Mucosa of descending colon (tissue), 3 donors: ENCODE data around the gene PLXNA4. TPM values are rescaled to one million over a fixed set of nuclear protein-coding genes. Genes with fewer than 3 reads are reported as not detected.

Experiments
- ATAC-seq: fragments of 200-7000 bp; cut with Tn5 transposase; one replicate; pipeline ENCODE4 v1.9.1; 2020; ENCODE audit warnings: mild to moderate bottlenecking, moderate library complexity
- DNase-seq, 3 donors: peaks; one replicate each; pipeline ENCODE4 v3.0.0-alpha.2; 2020
- H3K36me3 ChIP-seq: fragments of 200-600 bp; one replicate; pipeline ENCODE4 v1.8.0; 2021; ENCODE audit warnings: low read depth, mild to moderate bottlenecking
- H3K4me1 ChIP-seq: fragments of 200-600 bp; one replicate; pipeline ENCODE4 v1.8.0; 2021; ENCODE audit warnings: low read depth, mild to moderate bottlenecking
- H3K4me3 ChIP-seq: fragments of 200-600 bp; one replicate; pipeline ENCODE4 v1.8.0; 2021; ENCODE audit warnings: mild to moderate bottlenecking
- H3K9me3 ChIP-seq: fragments of 200-600 bp; one replicate; pipeline ENCODE4 v1.8.0; 2021; ENCODE audit warnings: mild to moderate bottlenecking
- intact Hi-C, 2 donors: fragments of 100-400 bp; cut with DNase I in 1 of 2; cut with micrococcal nuclease in 1 of 2; formaldehyde crosslinking; loops; one replicate each; pipeline versions ENCODE4 v1.11.0 to v1.11.1; 2022; cut with DNase I, micrococcal nuclease
- total RNA-seq, 3 donors: library from RNA; stranded (reverse); fragmentation: NEBNext Ultra II Directional in 2 of 3; extraction: Animal tissue kit (Norgen Biotek cat#: 25700) in 2 of 3; gene quantifications; one replicate each; pipeline versions ENCODE4 v1.2.1 to v1.2.4, GENCODE V29; 2021 to 2023
- TF ChIP-seq, protein P1 (sequence below): fragments of 200-600 bp; IDR thresholded peaks from one replicate; pipeline ENCODE4 v1.8.0; 2022; ENCODE audit warnings: antibody characterized with exemption, mild to moderate bottlenecking
- donor health status: DM: no; HTN: no; CAD: no; lungs with moderate emphysema.
- donor health status: DM: no; HTN: no; CAD: no.
- donor health status: DM: no; HTN: yes; CAD: no.

PLXNA4 gene
- total RNA-seq, 3 donors from 2014 or later = 0.78 to 3.5 (median 2.7) TPM

DNA sequence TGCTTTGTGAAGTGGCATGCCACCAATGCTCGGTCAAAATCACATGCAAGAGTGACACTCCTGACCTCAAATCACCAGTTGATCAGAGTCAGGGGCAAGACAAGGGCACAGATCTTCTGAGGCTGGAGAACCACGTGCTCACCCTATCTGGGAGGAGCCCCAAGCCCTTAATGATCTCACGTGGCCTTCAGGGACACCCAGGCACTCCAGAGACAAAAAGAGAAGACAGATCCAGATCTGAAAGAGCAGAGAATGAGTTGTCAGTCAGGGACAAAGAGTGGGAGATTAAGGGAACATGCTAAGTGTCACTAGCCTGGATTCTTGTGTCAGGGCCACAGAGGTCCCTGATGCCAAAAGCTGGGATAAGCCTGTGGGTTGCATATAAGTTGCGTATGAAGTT, 134.3 kb downstream of the PLXNA4 start:
- TF ChIP-seq, protein P1, sequence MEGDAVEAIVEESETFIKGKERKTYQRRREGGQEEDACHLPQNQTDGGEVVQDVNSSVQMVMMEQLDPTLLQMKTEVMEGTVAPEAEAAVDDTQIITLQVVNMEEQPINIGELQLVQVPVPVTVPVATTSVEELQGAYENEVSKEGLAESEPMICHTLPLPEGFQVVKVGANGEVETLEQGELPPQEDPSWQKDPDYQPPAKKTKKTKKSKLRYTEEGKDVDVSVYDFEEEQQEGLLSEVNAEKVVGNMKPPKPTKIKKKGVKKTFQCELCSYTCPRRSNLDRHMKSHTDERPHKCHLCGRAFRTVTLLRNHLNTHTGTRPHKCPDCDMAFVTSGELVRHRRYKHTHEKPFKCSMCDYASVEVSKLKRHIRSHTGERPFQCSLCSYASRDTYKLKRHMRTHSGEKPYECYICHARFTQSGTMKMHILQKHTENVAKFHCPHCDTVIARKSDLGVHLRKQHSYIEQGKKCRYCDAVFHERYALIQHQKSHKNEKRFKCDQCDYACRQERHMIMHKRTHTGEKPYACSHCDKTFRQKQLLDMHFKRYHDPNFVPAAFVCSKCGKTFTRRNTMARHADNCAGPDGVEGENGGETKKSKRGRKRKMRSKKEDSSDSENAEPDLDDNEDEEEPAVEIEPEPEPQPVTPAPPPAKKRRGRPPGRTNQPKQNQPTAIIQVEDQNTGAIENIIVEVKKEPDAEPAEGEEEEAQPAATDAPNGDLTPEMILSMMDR = no peak
- H3K36me3 ChIP-seq = no peaks in the 10 kb centered on the region
- DNase-seq (no peak), ATAC-seq (no peak)
- H3K4me1 ChIP-seq = no peaks in the 10 kb centered on the region
- intact Hi-C loops = no loop called here
- no peaks in the 10 kb centered on the region for H3K9me3 ChIP-seq
- no peak overlapping the region for H3K4me3 ChIP-seq

DNA sequence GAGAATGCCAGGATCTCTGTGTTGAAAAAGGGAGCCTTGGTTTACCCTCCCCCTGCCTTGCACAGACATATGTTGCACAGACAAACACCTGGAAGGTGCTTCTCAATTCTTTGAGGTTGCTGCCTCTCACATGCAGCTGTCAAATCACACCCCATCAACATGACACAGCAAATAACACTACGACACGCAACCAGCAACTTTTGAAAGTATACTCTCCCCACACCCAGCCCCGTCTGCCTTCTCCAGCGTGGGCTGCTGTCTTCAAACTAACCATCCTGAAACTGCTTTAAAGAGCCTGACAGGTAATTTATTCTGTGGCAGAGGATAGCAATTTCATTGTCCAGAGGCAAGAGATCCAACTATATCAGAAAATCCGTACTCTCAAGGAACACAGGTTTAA, 136.1 kb downstream of the PLXNA4 start:
- H3K4me1 ChIP-seq = no peaks in the 10 kb centered on the region
- H3K36me3 ChIP-seq = no peaks in the 10 kb centered on the region
- intact Hi-C loops = no loop called here
- ATAC-seq (no peak), DNase-seq (no peak)
- TF ChIP-seq, protein P1 = no peak
- no peak overlapping the region for H3K4me3 ChIP-seq
- no peaks in the 10 kb centered on the region for H3K9me3 ChIP-seq

DNA sequence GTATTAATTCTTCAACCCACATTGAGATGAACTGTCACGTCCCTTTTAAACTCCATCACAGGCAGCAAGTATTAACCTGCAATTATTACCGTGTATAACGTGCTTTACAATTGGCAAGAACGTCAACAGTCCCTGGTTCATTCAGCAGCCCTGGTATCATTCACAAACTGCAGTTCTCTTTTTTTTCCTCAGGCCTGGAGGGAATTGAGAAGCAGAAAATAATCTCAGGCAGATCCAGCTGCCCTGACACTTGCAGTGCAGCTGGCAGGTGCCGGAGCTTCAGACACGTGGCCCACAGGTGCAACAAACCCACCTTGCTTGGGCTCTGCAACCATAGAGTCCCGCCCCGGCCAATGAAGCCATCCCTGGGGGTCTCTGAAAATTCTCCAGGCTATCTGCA, 137.3 kb downstream of the PLXNA4 start:
- no peaks in the 10 kb centered on the region for H3K36me3 ChIP-seq
- no peaks in the 10 kb centered on the region for H3K9me3 ChIP-seq
- intact Hi-C loops = no loop called here
- ATAC-seq (no peak), DNase-seq (no peak)
- H3K4me1 ChIP-seq = no peaks in the 10 kb centered on the region
- TF ChIP-seq, protein P1 = no peak
- no peak overlapping the region for H3K4me3 ChIP-seq

DNA sequence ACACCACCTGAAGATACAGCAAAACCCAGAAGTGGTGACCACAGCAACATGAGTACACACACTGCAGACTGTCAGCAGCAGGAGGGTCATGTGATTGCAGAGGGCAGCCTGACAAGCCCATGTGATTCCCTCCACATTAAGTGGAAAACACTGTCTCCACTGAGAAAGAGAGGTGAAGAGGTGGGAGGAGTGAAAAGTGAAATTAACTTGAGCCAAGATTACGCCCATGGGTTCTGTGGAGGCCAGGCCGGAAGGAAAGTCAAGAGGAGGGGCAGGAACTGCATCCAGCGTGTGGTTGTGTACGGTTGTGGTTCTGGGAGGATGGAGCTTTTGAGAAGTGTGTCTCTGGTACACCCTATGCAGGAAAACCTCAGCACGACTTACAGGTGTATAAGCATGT, 138.5 kb downstream of the PLXNA4 start:
- ATAC-seq = peak; percentile 54
- Histone ChIP-seq H3K4me3 (no peak overlapping the region), H3K9me3 (no peaks in the 10 kb centered on the region), H3K36me3 (no peaks in the 10 kb centered on the region), H3K4me1 (no peaks in the 10 kb centered on the region)
- intact Hi-C loops = no loop called here
- TF ChIP-seq, protein P1 = no peak
- DNase-seq = no peak

DNA sequence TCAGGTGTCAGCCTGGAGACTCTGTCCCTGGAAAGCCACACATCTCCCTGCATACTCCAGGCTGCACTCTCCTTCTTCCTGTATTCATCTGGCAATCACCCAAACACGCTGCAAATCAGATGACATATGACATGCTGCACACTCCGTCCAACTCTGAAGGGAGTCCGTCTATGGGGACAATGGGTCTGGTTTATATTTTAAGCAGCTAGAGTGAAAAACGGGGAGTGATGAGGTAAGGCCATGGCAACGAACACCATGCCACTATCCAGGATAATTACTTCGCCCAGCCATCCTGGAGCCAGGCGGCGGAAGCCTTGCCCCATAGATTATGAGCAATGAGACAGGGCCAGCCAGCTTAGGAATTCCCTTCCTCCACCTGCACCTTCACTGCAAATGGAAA, 140.1 kb downstream of the PLXNA4 start:
- no peak for DNase-seq
- intact Hi-C loops = no loop called here
- Histone ChIP-seq H3K9me3 (no peaks in the 10 kb centered on the region), H3K4me1 (peaks cover under 1% of the 10 kb centered on the region), H3K4me3 (no peak overlapping the region), H3K36me3 (no peaks in the 10 kb centered on the region)
- no peak for ATAC-seq
- TF ChIP-seq, protein P1 = no peak
